Panc1 (cell line): ENCODE measurements around the gene RPRD1B. TPM values are rescaled to one million over a fixed set of nuclear protein-coding genes. Genes with fewer than 3 reads are reported as not detected.

Experiments
- ATAC-seq: fragments of 200-7000 bp; cut with Tn5 transposase; 2 replicates; pipeline ENCODE4 v1.9.1; 2020; ENCODE audit warnings: mild to moderate bottlenecking, moderate library complexity
- BruUV-seq: library from RNA; stranded (reverse); fragments of 400-500 nt; replicated peaks from 2 replicates; lab custom pipeline; 2021; lab: Mats Ljungman, UMichigan
- CTCF ChIA-PET: fragments of 300-600 bp; sonication (Branson Sonifier 250); formaldehyde crosslinking; loops from one replicate; lab custom pipeline; 2022; ENCODE audit warnings: antibody characterized with exemption; lab: Charles Lee
- POLR2A ChIA-PET: fragments of 300-600 bp; sonication (Branson Sonifier 250); formaldehyde crosslinking; loops from one replicate; lab custom pipeline; 2022; ENCODE audit warnings: antibody characterized with exemption; lab: Charles Lee
- DNase-seq: peaks from one replicate; pipeline ENCODE4 v3.0.0-alpha.2; 2010; ENCODE audit warnings: low read depth, low spot score
- H3K27ac ChIP-seq: 2 replicates; pipeline ENCODE4 v1.5.1; 2011; ENCODE audit warnings: mild to moderate bottlenecking, low read length, inconsistent platforms
- H3K27me3 ChIP-seq: fragments of 200-500 bp; sonication (Bioruptor generic); 2 replicates; pipeline ENCODE4 v1.6.0; 2014; ENCODE audit warnings: low read length, inconsistent platforms; ENCODE audit not compliant: control insufficient read depth, insufficient read depth
- H3K36me3 ChIP-seq: fragments of 200-500 bp; sonication (Bioruptor generic); 2 replicates; pipeline ENCODE4 v1.5.1; 2014; ENCODE audit warnings: inconsistent platforms, mild to moderate bottlenecking, low read length, moderate library complexity; ENCODE audit not compliant: control insufficient read depth, insufficient read depth
- H3K4me1 ChIP-seq: 2 replicates; pipeline ENCODE4 v1.5.1; 2011; ENCODE audit warnings: inconsistent platforms, mild to moderate bottlenecking, low read length, moderate library complexity; ENCODE audit not compliant: control insufficient read depth, insufficient read depth
- H3K4me3 ChIP-seq, 2 experiments: 2 replicates each; pipeline ENCODE4 v1.5.1; 2011 to 2012; ENCODE audit warnings: low read depth in 2 of 2, low read length in 2 of 2, mild to moderate bottlenecking in 2 of 2, inconsistent platforms in 1 of 2, moderate library complexity in 1 of 2
- H3K9me3 ChIP-seq: fragments of 200-500 bp; sonication (Bioruptor generic); 2 replicates; pipeline ENCODE4 v1.5.1; 2014; ENCODE audit warnings: low read depth, mild to moderate bottlenecking, inconsistent platforms, low read length, moderate library complexity; ENCODE audit not compliant: control insufficient read depth, insufficient read depth
- POLR2AphosphoS5 ChIP-seq: IDR thresholded peaks from 2 replicates; pipeline ENCODE4 v1.6.1; 2012; ENCODE audit warnings: mild to moderate bottlenecking, low read depth, low read length, moderate library complexity
- SIN3A ChIP-seq: IDR thresholded peaks from 2 replicates; pipeline ENCODE4 v1.6.1; 2012; ENCODE audit warnings: low read depth, mild to moderate bottlenecking, low read length, moderate library complexity, borderline replicate concordance; ENCODE audit not compliant: insufficient read depth
- TCF7L2 ChIP-seq: IDR thresholded peaks from 2 replicates; pipeline ENCODE4 v1.6.1; 2011; ENCODE audit warnings: mild to moderate bottlenecking, low read depth, low read length, inconsistent platforms
- in situ Hi-C: cut with HindIII; loops from 2 replicates; pipeline ENCODE4 v1.10.0; 2016; ENCODE audit warnings: low sequenced_read_pairs, low pct_unique_long_range_greater_than_20kb
- intact Hi-C: fragments of 100-400 bp; cut with micrococcal nuclease; formaldehyde crosslinking; loops from one replicate; pipeline ENCODE4 v1.10.0; 2022; ENCODE audit not compliant: unreplicated experiment
- total RNA-seq: library from RNA; stranded (reverse); gene quantifications from one replicate; pipeline ENCODE4 v1.2.1, GENCODE V29; 2021; ENCODE audit not compliant: unreplicated experiment
- TF ChIP-seq, protein P1 (sequence below): fragments of 450-650 bp; IDR thresholded peaks from 2 replicates; pipeline ENCODE4 v1.5.1; 2017; ENCODE audit warnings: mild to moderate bottlenecking
- TF ChIP-seq, protein P2 (sequence below), 2 experiments: IDR thresholded peaks; 2 replicates each; pipeline ENCODE4 v1.6.1; 2011 to 2012; ENCODE audit warnings: low read depth in 2 of 2, control low read depth in 1 of 2, low read length in 1 of 2, mild to moderate bottlenecking in 1 of 2, moderate library complexity in 1 of 2; ENCODE audit not compliant: insufficient read depth in 1 of 2

RPRD1B gene
- total RNA-seq, 1 experiment from 2014 or later, result 33.6 TPM

DNA sequence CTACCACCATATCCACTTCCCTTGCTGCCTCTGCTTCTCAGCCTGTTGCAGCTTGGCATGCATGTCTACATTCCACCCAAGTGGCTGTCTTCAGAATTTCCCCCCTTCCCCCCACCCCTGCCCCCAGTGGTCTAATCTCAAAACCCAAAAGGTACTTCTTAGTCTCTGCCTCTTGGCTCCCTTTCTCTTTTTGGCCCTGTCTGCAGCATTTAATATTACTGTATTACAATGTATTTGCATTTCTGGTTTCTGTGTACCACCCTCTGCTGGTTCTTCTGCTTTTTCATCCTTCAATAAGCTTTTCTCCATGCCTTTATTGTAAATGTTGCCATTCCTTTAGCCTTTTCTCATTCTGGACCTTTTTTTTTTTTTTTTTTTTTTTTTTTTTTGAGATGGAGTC lies 43.0 kb downstream of the RPRD1B start:
- intact Hi-C loops, result no loop called here
- in situ Hi-C loops, result no loop called here
- CTCF ChIA-PET, result no interaction called here

DNA sequence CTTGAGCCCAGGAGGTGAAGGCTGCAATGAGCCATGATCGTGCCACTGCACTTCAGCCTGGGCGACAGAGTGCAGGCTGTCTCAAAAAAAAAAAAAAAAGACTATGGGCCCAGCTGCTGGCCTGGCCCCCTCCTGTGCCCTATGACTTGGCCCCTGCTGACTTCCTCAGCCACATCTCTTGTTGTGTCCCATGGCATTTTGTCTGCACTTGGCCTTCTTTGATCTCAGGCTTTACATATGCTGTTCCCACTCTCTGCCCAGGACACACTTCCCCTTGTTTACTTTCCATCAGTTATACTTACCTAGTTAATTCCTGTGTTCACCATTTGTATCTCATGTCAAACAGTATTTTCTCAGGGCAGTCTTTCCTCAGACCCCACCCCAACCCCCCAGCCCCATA lies 44.5 kb downstream of the RPRD1B start:
- Histone ChIP-seq H3K4me3 (no peak overlapping the region), H3K27me3 (no peaks in the 10 kb centered on the region), H3K9me3 (no peaks in the 10 kb centered on the region), H3K4me1 (peaks cover 17% of the 10 kb centered on the region; the same call in 1 of the 2 replicates), H3K27ac (no peak overlapping the region), H3K36me3 (peaks cover 7% of the 10 kb centered on the region; the same call in 1 of the 2 replicates)
- ATAC-seq, result no peak
- POLR2A ChIA-PET, result no interaction called here
- TF ChIP-seq TCF7L2 (no peak), POLR2AphosphoS5 (no peak), SIN3A (no peak)
- TF ChIP-seq, protein P1, sequence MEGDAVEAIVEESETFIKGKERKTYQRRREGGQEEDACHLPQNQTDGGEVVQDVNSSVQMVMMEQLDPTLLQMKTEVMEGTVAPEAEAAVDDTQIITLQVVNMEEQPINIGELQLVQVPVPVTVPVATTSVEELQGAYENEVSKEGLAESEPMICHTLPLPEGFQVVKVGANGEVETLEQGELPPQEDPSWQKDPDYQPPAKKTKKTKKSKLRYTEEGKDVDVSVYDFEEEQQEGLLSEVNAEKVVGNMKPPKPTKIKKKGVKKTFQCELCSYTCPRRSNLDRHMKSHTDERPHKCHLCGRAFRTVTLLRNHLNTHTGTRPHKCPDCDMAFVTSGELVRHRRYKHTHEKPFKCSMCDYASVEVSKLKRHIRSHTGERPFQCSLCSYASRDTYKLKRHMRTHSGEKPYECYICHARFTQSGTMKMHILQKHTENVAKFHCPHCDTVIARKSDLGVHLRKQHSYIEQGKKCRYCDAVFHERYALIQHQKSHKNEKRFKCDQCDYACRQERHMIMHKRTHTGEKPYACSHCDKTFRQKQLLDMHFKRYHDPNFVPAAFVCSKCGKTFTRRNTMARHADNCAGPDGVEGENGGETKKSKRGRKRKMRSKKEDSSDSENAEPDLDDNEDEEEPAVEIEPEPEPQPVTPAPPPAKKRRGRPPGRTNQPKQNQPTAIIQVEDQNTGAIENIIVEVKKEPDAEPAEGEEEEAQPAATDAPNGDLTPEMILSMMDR, result no peak
- TF ChIP-seq, protein P2, sequence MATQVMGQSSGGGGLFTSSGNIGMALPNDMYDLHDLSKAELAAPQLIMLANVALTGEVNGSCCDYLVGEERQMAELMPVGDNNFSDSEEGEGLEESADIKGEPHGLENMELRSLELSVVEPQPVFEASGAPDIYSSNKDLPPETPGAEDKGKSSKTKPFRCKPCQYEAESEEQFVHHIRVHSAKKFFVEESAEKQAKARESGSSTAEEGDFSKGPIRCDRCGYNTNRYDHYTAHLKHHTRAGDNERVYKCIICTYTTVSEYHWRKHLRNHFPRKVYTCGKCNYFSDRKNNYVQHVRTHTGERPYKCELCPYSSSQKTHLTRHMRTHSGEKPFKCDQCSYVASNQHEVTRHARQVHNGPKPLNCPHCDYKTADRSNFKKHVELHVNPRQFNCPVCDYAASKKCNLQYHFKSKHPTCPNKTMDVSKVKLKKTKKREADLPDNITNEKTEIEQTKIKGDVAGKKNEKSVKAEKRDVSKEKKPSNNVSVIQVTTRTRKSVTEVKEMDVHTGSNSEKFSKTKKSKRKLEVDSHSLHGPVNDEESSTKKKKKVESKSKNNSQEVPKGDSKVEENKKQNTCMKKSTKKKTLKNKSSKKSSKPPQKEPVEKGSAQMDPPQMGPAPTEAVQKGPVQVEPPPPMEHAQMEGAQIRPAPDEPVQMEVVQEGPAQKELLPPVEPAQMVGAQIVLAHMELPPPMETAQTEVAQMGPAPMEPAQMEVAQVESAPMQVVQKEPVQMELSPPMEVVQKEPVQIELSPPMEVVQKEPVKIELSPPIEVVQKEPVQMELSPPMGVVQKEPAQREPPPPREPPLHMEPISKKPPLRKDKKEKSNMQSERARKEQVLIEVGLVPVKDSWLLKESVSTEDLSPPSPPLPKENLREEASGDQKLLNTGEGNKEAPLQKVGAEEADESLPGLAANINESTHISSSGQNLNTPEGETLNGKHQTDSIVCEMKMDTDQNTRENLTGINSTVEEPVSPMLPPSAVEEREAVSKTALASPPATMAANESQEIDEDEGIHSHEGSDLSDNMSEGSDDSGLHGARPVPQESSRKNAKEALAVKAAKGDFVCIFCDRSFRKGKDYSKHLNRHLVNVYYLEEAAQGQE (IDR thresholded peaks at IDR 0.05; ENCODE audit: insufficient read depth in 1 of 2, low read depth in 2 of 2, low read length in 1 of 2), result no peak
- in situ Hi-C loops (no loop called here), intact Hi-C loops (no loop called here)
- DNase-seq, result no peak
- CTCF ChIA-PET, result no interaction called here
- no TSS peak for BruUV-seq

More for the DNA sequence above, 43.0 kb downstream of the RPRD1B start:
- H3K4me3 ChIP-seq, result no peak overlapping the region
- peaks cover 21% of the 10 kb centered on the region; the same call in 1 of the 2 replicates for H3K4me1 ChIP-seq
- H3K36me3 ChIP-seq, result peaks cover 3% of the 10 kb centered on the region; the same call in 1 of the 2 replicates
- no peaks in the 10 kb centered on the region for H3K27me3 ChIP-seq
- BruUV-seq, result no TSS peak
- no peak for DNase-seq
- H3K9me3 ChIP-seq, result no peaks in the 10 kb centered on the region
- no peak for ATAC-seq
- H3K27ac ChIP-seq, result no peak overlapping the region
- POLR2A ChIA-PET, result no interaction called here
- TF ChIP-seq SIN3A, result no peak
- TF ChIP-seq, protein P1, result no peak
